GM12864 (cell line): ENCODE data around the gene KCNT2.

ENCODE experiments used
- DNase-seq: peaks from one replicate; pipeline ENCODE4 v3.0.0-alpha.2; 2011; ENCODE audit warnings: low read depth
- H3K4me3 ChIP-seq: 2 replicates; pipeline ENCODE4 v1.5.1; 2011; ENCODE audit warnings: mild to moderate bottlenecking, low read depth, low read length, control low read depth
- TF ChIP-seq, protein P1 (sequence below): IDR thresholded peaks from 2 replicates; pipeline ENCODE4 v1.5.1; 2011; ENCODE audit warnings: low read depth, mild to moderate bottlenecking, moderate library complexity, low read length, control low read depth, inconsistent platforms; ENCODE audit errors: missing control alignments

KCNT2 gene

DNA sequence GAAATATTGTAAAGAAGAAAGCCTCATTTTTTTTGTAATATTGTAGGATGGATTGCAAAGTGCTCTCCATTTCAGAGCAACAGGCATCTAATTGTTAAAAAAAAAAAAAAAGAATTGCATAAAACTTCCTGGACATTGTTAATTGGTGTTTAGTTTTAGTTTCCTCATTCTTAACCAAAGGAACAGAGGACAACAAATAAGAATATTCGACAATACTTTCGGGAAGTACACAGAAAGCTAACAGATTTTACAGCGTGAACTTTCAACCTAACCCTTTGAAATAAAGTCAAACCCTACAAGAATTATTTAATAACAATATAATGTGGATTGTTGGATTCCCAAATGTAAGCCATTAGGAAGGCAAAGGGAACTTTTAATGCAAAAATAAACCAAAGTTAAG, 284.4 kb downstream of the KCNT2 start:
- TF ChIP-seq, protein P1, sequence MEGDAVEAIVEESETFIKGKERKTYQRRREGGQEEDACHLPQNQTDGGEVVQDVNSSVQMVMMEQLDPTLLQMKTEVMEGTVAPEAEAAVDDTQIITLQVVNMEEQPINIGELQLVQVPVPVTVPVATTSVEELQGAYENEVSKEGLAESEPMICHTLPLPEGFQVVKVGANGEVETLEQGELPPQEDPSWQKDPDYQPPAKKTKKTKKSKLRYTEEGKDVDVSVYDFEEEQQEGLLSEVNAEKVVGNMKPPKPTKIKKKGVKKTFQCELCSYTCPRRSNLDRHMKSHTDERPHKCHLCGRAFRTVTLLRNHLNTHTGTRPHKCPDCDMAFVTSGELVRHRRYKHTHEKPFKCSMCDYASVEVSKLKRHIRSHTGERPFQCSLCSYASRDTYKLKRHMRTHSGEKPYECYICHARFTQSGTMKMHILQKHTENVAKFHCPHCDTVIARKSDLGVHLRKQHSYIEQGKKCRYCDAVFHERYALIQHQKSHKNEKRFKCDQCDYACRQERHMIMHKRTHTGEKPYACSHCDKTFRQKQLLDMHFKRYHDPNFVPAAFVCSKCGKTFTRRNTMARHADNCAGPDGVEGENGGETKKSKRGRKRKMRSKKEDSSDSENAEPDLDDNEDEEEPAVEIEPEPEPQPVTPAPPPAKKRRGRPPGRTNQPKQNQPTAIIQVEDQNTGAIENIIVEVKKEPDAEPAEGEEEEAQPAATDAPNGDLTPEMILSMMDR: no peak
- no peak overlapping the region for H3K4me3 ChIP-seq
- no peak for DNase-seq

DNA sequence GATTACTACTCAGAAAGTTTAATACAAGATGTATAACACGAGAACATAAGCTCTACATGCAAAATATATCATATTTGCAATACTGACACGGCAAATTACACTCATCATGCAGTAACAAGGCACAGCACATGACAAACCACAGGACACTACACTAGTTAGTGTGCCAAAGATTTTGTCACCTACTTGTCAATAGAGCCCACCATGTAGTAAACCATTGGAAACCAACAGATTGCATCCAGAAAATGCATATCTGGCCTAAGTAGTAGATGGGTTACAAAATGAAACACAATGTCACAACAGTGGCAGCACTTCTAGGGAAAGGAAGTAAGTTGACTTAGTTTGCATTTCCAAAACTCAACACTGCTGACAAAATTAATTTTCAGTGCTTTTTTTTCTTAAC, 288.9 kb downstream of the KCNT2 start:
- no peak for DNase-seq
- no peak overlapping the region for H3K4me3 ChIP-seq
- TF ChIP-seq, protein P1: no peak

DNA sequence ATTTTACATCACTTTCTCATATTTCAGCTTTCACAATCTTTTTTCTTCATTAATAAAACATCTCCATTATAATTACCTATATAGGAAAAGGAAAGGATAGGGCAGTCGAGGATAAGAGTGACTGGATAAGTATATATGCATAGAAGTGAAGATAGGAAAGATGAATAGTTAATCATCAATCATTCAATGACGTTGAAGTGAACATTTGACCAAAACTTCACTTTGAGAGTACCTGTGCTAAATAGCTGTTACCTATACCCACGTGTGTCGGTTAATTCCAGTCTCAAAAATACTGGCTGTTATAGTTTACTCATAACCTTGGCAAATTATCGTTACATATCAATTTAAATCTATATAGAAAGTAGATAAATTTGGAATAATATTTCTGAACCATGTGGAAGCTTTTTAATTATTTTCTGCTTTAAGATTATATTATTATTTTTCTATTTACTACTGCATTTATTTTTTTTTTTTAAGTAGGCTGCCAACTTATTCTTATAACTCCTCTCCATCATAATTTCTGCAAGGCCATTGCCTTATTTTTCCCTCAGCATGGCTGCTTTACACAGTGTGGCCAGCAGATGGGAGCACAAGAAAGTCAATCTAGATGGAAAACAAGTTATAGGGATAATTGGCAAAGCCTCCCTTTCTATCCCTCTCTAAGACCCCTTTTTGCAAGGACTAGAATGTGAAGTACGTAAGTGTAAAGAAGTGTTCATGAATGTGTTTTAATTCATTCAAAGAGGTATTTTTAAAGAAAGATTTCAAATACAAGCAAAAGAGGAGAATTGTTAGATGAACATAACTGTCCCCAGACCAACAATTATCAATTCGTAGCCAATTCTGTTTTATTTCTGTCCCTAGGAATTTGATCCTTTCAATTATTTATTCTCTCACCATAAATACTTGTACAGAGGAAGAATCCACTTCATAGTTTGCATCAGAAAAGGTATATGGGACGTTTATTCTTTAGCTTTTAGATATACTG, 290.4 kb downstream of the KCNT2 start:
- TF ChIP-seq, protein P1: peak; percentile 34
- DNase-seq: no peak
- no peak overlapping the region for H3K4me3 ChIP-seq

DNA sequence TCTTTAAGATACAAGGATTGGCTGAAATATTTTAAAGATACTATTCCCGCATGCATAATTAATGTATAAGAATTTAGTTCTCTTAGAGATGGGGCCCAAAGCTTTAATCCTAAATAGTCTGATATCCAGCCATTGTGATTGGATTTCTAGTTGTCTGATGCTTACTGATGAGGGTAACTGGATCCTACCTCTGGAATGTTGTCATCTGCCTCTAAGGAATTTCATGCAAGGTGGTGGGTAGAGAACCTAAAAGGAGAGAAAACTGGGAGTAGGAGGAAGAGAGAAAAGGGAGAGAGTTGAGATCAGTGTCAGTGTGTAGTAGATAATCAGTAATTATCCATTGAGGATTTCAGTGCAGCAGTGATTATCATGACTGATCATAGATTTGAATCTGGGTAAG, 295.5 kb downstream of the KCNT2 start:
- no peak for DNase-seq
- H3K4me3 ChIP-seq: no peak overlapping the region
- TF ChIP-seq, protein P1: no peak

DNA sequence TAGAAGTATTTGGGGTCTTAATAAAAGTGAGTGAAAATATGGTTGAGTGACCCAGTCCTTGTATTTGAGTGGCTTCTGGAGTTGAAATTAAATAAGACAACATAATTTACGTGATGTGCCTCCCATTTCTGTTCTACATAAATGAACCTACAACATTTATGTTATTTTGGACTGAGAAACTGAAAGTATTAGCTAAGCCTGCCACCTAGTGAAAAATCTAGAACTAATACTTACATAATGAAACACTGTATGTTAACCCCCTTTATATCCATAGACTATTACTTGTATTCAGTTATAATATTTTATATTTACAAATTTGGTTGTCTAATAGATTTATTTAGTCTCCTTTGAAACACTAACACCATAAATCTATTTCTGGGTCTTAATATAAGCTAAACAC, 298.9 kb downstream of the KCNT2 start:
- H3K4me3 ChIP-seq: no peak overlapping the region
- no peak for DNase-seq
- TF ChIP-seq, protein P1: no peak

DNA sequence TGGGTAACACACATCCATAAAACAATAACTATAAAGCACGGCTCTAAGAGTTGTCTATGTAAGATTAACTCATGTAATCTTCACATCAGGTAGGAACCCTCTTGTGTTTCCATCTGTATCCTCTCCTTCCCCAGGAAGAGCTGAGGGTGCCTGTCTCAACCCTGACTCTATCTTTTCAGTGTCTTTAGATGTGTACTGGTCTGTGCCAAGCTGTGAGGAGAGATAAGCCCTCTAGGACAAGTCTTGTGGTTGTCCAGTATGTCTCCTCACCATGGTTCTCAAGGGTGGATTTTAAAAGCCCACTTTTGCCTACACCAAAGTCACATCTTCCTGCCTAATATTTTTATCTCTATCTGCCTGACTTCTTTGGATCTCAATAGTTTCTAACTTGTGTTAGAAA, 300.1 kb downstream of the KCNT2 start:
- TF ChIP-seq, protein P1: no peak
- DNase-seq: no peak
- no peak overlapping the region for H3K4me3 ChIP-seq

DNA sequence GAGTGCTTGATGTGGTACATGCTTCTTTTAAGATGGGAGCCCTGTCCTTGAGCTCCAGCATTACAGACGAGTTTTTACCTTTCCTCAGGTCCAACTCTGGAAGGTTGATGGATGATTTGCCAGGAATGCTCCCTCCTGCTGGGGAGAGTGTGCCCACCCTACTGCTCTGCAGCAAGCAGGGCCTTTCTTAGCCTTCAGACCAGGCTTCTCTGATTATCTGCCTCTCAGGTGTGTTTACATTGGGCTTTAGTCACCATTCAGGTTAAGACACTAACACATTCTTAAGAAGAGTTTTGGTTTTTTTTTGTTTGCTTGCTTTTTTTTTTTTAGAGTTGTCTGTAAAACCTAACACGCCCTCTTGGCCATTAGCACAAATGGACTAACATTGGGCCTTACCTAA, 301.8 kb downstream of the KCNT2 start:
- H3K4me3 ChIP-seq: no peak overlapping the region
- TF ChIP-seq, protein P1: no peak
- DNase-seq: no peak
